ENCODE data around the gene ITGBL1. TPM values are rescaled to one million over a fixed set of nuclear protein-coding genes. Genes with fewer than 3 reads are reported as not detected.
A peak's percentile ranks its signal among the peaks of the same experiment; 100 is the strongest.

ITGBL1 gene
- total and polyA plus RNA-seq, 2 of the 8 experiments (the other 6 are each of a cell fraction or from before 2014, with no cell fraction given), result not detected

DNA sequence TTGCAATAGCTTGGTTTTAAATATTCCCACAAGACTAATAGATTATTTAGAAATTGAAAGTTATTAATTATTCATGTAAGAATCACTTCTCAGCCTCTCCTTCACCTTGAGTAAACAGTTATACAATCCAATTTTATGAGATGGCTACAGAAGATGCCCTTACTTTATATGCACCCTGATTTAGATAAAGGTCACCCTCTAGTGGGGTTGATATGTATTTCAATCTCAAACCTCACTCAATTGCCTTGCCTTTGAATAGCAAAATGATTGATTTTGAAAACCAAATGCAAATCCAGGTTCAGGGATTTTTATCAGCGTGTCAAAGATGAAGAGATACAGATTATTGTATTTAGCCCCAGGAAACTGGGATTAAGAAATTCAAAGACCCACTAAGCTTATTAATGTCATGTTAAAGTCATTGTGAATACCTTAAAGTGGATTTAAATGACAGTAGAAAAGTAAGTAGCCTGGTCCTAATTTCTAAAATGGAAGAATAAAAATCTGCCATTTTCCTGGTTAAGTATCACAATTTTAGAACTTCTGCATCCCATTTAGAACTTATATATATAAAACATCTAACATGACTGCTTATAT lies 305.1 kb downstream of the ITGBL1 start:
- WGBS, 2 experiments (ENCODE audit: extremely low coverage in 1 of 2, insufficient coverage in 1 of 2, insufficient read length in 1 of 2, insufficient replicate concordance in 2 of 2, low coverage in 1 of 2, low lambda C conversion rate in 2 of 2, missing lambda C conversion rate in 1 of 2), result 47% methylated on average over 1 of the region's 1 CpG; no CpG with 5 or more reads in 1 of the 2 experiments
- no peak overlapping the region for H3K23ac ChIP-seq (ENCODE audit: insufficient read length)
- H3K36me3 ChIP-seq (ENCODE audit: control insufficient read depth in 2 of 4, insufficient read depth in 4 of 4, low read length in 3 of 4), result no peaks in the 10 kb centered on the region
- peak; percentile 63 for FAIRE-seq
- H2AK5ac ChIP-seq (ENCODE audit: low read depth, low read length), result no peak overlapping the region
- H4K91ac ChIP-seq (replicated peaks; ENCODE audit: insufficient read length, low read length), result no peak overlapping the region
- ChIA-PET CTCF (ENCODE audit: partially characterized antibody) (interaction anchor here (0.6 to 2.1 kb wide), 24 partner anchors 10 to 999 kb away, joined by 3 to 25 read pairs (median 3); no protein-coding TSS in a partner anchor), POLR2A (ENCODE audit: partially characterized antibody) (no interaction called here)
- no peaks in the 10 kb centered on the region for H3K9me3 ChIP-seq (ENCODE audit: insufficient read depth in 2 of 2, low read depth in 1 of 2, low read length in 1 of 2)
- H4K20me1 ChIP-seq (replicated peaks in 1 of 2; ENCODE audit: control insufficient read depth in 1 of 2, insufficient read depth in 2 of 2, low read length in 2 of 2), result no peaks in the 10 kb centered on the region
- H3K56ac ChIP-seq (replicated peaks; ENCODE audit: insufficient read length, low read depth, low read length), result no peak overlapping the region
- H3K23me2 ChIP-seq (ENCODE audit: low read depth, low read length), result no peaks in the 10 kb centered on the region
- no peak overlapping the region for H2BK15ac ChIP-seq (ENCODE audit: low read length)
- no peak overlapping the region for H3K9ac ChIP-seq (replicated peaks in 1 of 4; ENCODE audit: extremely low read depth in 1 of 4, low read depth in 3 of 4, low read length in 3 of 4)
- no peak overlapping the region for H3K27ac ChIP-seq (ENCODE audit: low read depth, low read length)
- H4K5ac ChIP-seq (ENCODE audit: insufficient read length, low read depth, low read length), result no peak overlapping the region
- H4K8ac ChIP-seq (ENCODE audit: extremely low read depth, insufficient read depth, low read length), result no peak overlapping the region
- H3K4me1 ChIP-seq (replicated peaks in 1 of 4; ENCODE audit: control insufficient read depth in 3 of 4, insufficient read depth in 4 of 4, low read length in 3 of 4), result peaks cover 0 to 10% (median 8%) of the 10 kb centered on the region in 4 experiments; a peak in 4 of 7 replicates
- no peak overlapping the region for H3K4me3 ChIP-seq (ENCODE audit: extremely low read depth in 1 of 4, insufficient read depth in 2 of 4, low read depth in 3 of 4, low read length in 4 of 4)
- H2BK12ac ChIP-seq (ENCODE audit: low read depth, low read length), result no peak overlapping the region
- H3K4ac ChIP-seq (replicated peaks; ENCODE audit: insufficient read length, low read depth, low read length), result no peak overlapping the region
- no peak overlapping the region for H3K14ac ChIP-seq (ENCODE audit: insufficient read length)
- no peak overlapping the region for H2AFZ ChIP-seq (ENCODE audit: low read length)
- H3K27me3 ChIP-seq (replicated peaks in 1 of 4; ENCODE audit: control insufficient read depth in 3 of 4, extremely low read depth in 1 of 4, insufficient read depth in 3 of 4, low read length in 3 of 4), result no peaks in the 10 kb centered on the region
- no peak overlapping the region for H2BK5ac ChIP-seq (ENCODE audit: low read depth, low read length)
- no peak overlapping the region for H3K4me2 ChIP-seq (ENCODE audit: insufficient read depth in 1 of 2, low read depth in 2 of 2, low read length in 2 of 2)
- DNase-seq (ENCODE audit: low read depth in 1 of 2, low spot score in 2 of 2), result no peak
- no peaks in the 10 kb centered on the region for H3K79me1 ChIP-seq (ENCODE audit: low read depth, low read length)
- H2BK120ac ChIP-seq (replicated peaks; ENCODE audit: low read depth, low read length), result no peak overlapping the region
- no peak overlapping the region for H2BK20ac ChIP-seq (ENCODE audit: low read length)
- no peaks in the 10 kb centered on the region for H3K79me2 ChIP-seq (ENCODE audit: control insufficient read depth in 1 of 2, insufficient read depth in 2 of 2, low read length in 2 of 2)
- H3K18ac ChIP-seq (ENCODE audit: extremely low read depth, low read length), result no peak overlapping the region
- TF ChIP-seq CTCF (IDR thresholded peaks at IDR 0.05; ENCODE audit: control extremely low read depth in 1 of 3, insufficient read depth in 1 of 3, low read depth in 1 of 3, low read length in 3 of 3), result peak in 2 of 3 experiments; percentile 27 to 54; a peak in 2 of 4 replicates
- peak; percentile 67 to 71 for TF ChIP-seq RAD21 (IDR thresholded peaks at IDR 0.05 in 1 of 2, conservative IDR thresholded peaks at IDR 0.05 in 1 of 2; ENCODE audit: low read depth in 2 of 2, low read length in 2 of 2)
- TF ChIP-seq HDAC6 (IDR thresholded peaks at IDR 0.05; ENCODE audit: low read depth, low read length), result no peak
- TF ChIP-seq, protein P1, sequence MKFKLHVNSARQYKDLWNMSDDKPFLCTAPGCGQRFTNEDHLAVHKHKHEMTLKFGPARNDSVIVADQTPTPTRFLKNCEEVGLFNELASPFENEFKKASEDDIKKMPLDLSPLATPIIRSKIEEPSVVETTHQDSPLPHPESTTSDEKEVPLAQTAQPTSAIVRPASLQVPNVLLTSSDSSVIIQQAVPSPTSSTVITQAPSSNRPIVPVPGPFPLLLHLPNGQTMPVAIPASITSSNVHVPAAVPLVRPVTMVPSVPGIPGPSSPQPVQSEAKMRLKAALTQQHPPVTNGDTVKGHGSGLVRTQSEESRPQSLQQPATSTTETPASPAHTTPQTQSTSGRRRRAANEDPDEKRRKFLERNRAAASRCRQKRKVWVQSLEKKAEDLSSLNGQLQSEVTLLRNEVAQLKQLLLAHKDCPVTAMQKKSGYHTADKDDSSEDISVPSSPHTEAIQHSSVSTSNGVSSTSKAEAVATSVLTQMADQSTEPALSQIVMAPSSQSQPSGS (IDR thresholded peaks at IDR 0.05; ENCODE audit: low read length), result no peak
